ENCODE results near the gene ITIH1. TPM values are rescaled to one million over a fixed set of nuclear protein-coding genes. Genes with fewer than 3 reads are reported as not detected.

ITIH1 gene
- polyA plus RNA-seq, 2 of the 4 experiments (the other 2 are of a cell fraction), result not detected

GRCh38 chr3:52743152-52743551 is 34.2 kb upstream of the ITIH1 start:
- ChIA-PET CTCF (interaction anchor here (0.6 to 1.3 kb wide), 4 partner anchors 10 to 330 kb away, joined by 3 to 4 read pairs (median 3); no protein-coding TSS in a partner anchor), POLR2A (no interaction called here)
- FAIRE-seq (no peak), ATAC-seq (no peak), DNase-seq (ENCODE audit: low read depth in 1 of 2, low spot score in 1 of 2) (no peak)
- Histone ChIP-seq H3K27ac (no peak overlapping the region), H3K4me1 (no peaks in the 10 kb centered on the region), H3K4me2 (no peak overlapping the region), H3K9me3 (no peaks in the 10 kb centered on the region), H3K4me3 (no peak overlapping the region)
- WGBS (ENCODE audit: missing lambda C conversion rate), result 97% methylated on average over 5 of the region's 5 CpGs
- TF ChIP-seq CBX2 (IDR thresholded peaks at IDR 0.05; ENCODE audit: borderline replicate concordance, low read depth), result no peak
- TF ChIP-seq ELK1 (IDR thresholded peaks at IDR 0.05; ENCODE audit: low read depth, low read length), result no peak
- no peak for TF ChIP-seq SREBF2 (IDR thresholded peaks at IDR 0.05)
- no peak for TF ChIP-seq CTCF (IDR thresholded peaks at IDR 0.05)
- no peak for TF ChIP-seq EP300 (IDR thresholded peaks at IDR 0.05)
- TF ChIP-seq FOSB (CRISPR knock-in tag; IDR thresholded peaks at IDR 0.05), result no peak
- no peak for TF ChIP-seq ZNF302 (CRISPR knock-in tag; IDR thresholded peaks at IDR 0.05)
- no peak for TF ChIP-seq JUNB (IDR thresholded peaks at IDR 0.05)

GRCh38 chr3:52743721-52744120 is 33.7 kb upstream of the ITIH1 start:
- H3K4me1 ChIP-seq, result no peaks in the 10 kb centered on the region
- no peak for DNase-seq (ENCODE audit: low read depth in 1 of 2, low spot score in 1 of 2)
- no peak for TF ChIP-seq RAD21 (conservative IDR thresholded peaks at IDR 0.05 in 1 of 2, IDR thresholded peaks at IDR 0.05 in 1 of 2)
- no peak for TF ChIP-seq FOXS1 (CRISPR knock-in tag; IDR thresholded peaks at IDR 0.05)
- TF ChIP-seq REST (IDR thresholded peaks at IDR 0.05), result no peak
- no peak for TF ChIP-seq USF2 (IDR thresholded peaks at IDR 0.05)
- TF ChIP-seq BCL3 (IDR thresholded peaks at IDR 0.05), result no peak
- no peak for TF ChIP-seq POLR2AphosphoS2 (conservative IDR thresholded peaks at IDR 0.05; ENCODE audit: low read length)
- TF ChIP-seq CTCF (IDR thresholded peaks at IDR 0.05), result no peak
- TF ChIP-seq HEYL (CRISPR knock-in tag; IDR thresholded peaks at IDR 0.05), result no peak
- TF ChIP-seq NFE2L2 (conservative IDR thresholded peaks at IDR 0.05; ENCODE audit: low read length), result no peak
- no peak for TF ChIP-seq JUNB (IDR thresholded peaks at IDR 0.05)
- TF ChIP-seq ELK1 (IDR thresholded peaks at IDR 0.05; ENCODE audit: low read depth, low read length), result no peak
- H3K9me3 ChIP-seq, result no peaks in the 10 kb centered on the region
- FAIRE-seq, result no peak
- ChIA-PET POLR2A (no interaction called here), CTCF (interaction anchor here (1.0 to 1.3 kb wide), 3 partner anchors 10 to 15 kb away, joined by 3 to 4 read pairs (median 3); no protein-coding TSS in a partner anchor)
- H3K4me3 ChIP-seq, result no peak overlapping the region
- 88% methylated on average over 2 of the region's 2 CpGs for WGBS (ENCODE audit: missing lambda C conversion rate)
- H3K4me2 ChIP-seq, result no peak overlapping the region
- H3K27ac ChIP-seq, result no peak overlapping the region
- no peak for ATAC-seq

Measured in A549 (cell line).